Type B pancreatic cell (in vitro differentiated cells): ENCODE measurements around the gene TMEM11. TPM values are rescaled to one million over a fixed set of nuclear protein-coding genes. Genes with fewer than 3 reads are reported as not detected.

ENCODE experiments used
- DNase-seq: peaks from one replicate; pipeline ENCODE4 v3.0.0; 2021; ENCODE audit warnings: mixed read lengths; ENCODE audit not compliant: unreplicated experiment; ENCODE audit errors: extremely low spot score
- H3K27ac Mint-ChIP-seq: 2 replicates; pipeline ENCODE4 v1.8.0; 2021; ENCODE audit warnings: mild to moderate bottlenecking, mixed read lengths
- H3K27me3 Mint-ChIP-seq: 2 replicates; pipeline ENCODE4 v1.8.0; 2021; ENCODE audit warnings: mixed read lengths
- H3K36me3 Mint-ChIP-seq: 2 replicates; pipeline ENCODE4 v1.8.0; 2021; ENCODE audit warnings: mixed read lengths
- H3K4me1 Mint-ChIP-seq: one replicate; pipeline ENCODE4 v1.8.0; 2021; ENCODE audit warnings: mixed read lengths; ENCODE audit not compliant: unreplicated experiment
- H3K4me3 Mint-ChIP-seq: 2 replicates; pipeline ENCODE4 v1.8.0; 2021; ENCODE audit warnings: mild to moderate bottlenecking, mixed read lengths
- H3K9me3 Mint-ChIP-seq: 2 replicates; pipeline ENCODE4 v1.8.0; 2021; ENCODE audit warnings: mixed read lengths
- CTCF ChIP-seq: fragments of 200-600 bp; sonication (generic); conservative IDR thresholded peaks from 2 replicates; pipeline ENCODE4 v1.5.0; 2021; ENCODE audit warnings: antibody characterized with exemption, mild to moderate bottlenecking
- total RNA-seq: library from RNA; stranded (reverse); gene quantifications from 2 replicates; pipeline ENCODE4 v1.2.1, GENCODE V29; 2021; ENCODE audit warnings: low replicate concordance

The TMEM11 gene
- total RNA-seq, 1 donor from 2014 or later, result 28.4 TPM

DNA sequence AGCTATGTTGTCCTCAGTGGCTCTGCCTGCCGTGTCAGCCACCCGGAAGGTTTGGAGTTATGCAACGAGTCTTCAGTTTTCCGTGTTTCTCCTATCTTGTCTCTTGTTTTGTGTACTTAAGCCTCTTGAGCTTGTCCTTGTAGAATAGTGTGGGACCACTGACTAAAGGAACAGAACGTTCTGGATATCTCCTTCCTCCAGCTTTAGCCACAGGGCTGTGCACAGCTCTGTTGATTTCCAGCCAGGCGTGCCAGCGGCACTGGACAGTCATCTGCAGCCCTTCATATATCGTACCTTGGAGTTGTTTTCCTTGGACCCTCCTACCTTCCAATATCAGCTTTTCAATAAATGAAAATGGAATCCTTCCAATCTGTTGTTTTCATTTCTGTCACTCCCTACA lies 39.8 kb downstream of the TMEM11 start:
- no peak overlapping the region for H3K4me3 Mint-ChIP-seq
- no peaks in the 10 kb centered on the region for H3K4me1 Mint-ChIP-seq
- TF ChIP-seq CTCF, result no peak
- no peak overlapping the region for H3K27ac Mint-ChIP-seq
- no peaks in the 10 kb centered on the region for H3K9me3 Mint-ChIP-seq
- H3K36me3 Mint-ChIP-seq, result peaks cover 11% of the 10 kb centered on the region
- H3K27me3 Mint-ChIP-seq, result no peaks in the 10 kb centered on the region
- DNase-seq, result peak; percentile 25

- H3K27ac Mint-ChIP-seq, result no peak overlapping the region
- no peak for TF ChIP-seq CTCF
- no peaks in the 10 kb centered on the region for H3K27me3 Mint-ChIP-seq
- peak; percentile 32 for DNase-seq
- no peaks in the 10 kb centered on the region for H3K4me1 Mint-ChIP-seq
- H3K9me3 Mint-ChIP-seq, result no peaks in the 10 kb centered on the region
- no peak overlapping the region for H3K4me3 Mint-ChIP-seq
- peaks cover 11% of the 10 kb centered on the region for H3K36me3 Mint-ChIP-seq
Measured at GRCh38 chr17:21173543-21173942, 40.4 kb downstream of the TMEM11 start.

- no peak for TF ChIP-seq CTCF
- Mint-ChIP-seq H3K4me3 (no peak overlapping the region), H3K27me3 (no peaks in the 10 kb centered on the region), H3K27ac (no peak overlapping the region), H3K36me3 (peaks cover 11% of the 10 kb centered on the region), H3K9me3 (no peaks in the 10 kb centered on the region), H3K4me1 (no peaks in the 10 kb centered on the region)
- DNase-seq, result peak; percentile 27
Measured at GRCh38 chr17:21172846-21173245, 41.1 kb downstream of the TMEM11 start.

GRCh38 chr17:21171970-21172510 lies 41.9 kb downstream of the TMEM11 start:
- DNase-seq, result peak; percentile 64
- Mint-ChIP-seq H3K9me3 (no peaks in the 10 kb centered on the region), H3K27me3 (no peaks in the 10 kb centered on the region), H3K4me3 (no peak overlapping the region), H3K27ac (no peak overlapping the region), H3K36me3 (peaks cover 11% of the 10 kb centered on the region), H3K4me1 (no peaks in the 10 kb centered on the region)
- no peak for TF ChIP-seq CTCF

DNA sequence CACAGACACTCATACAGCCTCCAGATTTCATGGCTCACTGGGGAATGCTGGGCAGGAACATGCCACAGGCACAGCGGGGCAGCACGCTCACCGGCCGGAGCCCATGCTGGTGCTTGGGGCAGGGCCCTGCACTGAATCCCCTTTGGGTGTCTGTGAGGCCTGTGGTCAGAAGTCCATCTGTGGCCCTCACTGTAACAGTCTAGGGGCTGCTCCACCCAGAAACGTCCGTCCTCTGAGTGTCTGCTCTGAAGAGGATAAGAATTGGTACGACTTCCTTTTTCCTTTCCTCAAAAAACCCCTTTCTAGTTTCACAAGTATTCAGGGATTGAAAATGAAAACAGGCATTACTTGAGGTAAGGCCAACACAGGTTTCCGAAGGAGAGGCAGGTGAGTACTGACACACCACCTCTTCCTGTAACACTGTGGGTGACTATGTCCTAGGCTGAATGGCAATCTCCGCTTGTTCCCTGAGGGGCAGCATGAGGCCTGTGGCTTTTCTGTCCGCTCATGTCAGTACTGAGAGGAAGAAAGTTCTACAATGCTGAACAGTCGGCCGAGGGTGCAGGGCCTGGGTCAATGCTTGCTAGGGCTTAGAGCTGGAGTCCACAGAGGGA lies 42.5 kb downstream of the TMEM11 start:
- DNase-seq, result peak; percentile 42
- Mint-ChIP-seq H3K27me3 (no peaks in the 10 kb centered on the region), H3K36me3 (peaks cover 11% of the 10 kb centered on the region), H3K4me1 (no peaks in the 10 kb centered on the region), H3K27ac (no peak overlapping the region), H3K9me3 (no peaks in the 10 kb centered on the region), H3K4me3 (no peak overlapping the region)
- no peak for TF ChIP-seq CTCF

DNA sequence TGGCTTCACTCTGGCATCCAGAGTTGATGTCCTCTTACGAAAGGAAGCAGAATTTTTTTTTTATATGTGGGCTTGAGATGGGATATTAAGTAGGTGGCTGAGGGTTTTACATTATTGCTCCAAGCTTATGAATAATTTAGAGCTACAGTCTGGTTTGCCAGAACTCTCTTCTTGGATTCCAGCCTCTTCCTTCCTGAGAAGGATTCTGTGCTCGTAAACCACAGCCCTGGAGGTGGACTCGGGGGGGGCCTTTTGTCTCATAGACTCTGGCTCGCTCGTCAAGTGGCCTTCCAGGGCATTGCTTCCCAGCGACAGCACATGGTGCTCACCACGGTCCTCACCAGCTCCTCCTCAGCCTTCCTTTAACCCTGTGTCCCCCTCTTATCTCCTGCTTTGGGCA lies 43.2 kb downstream of the TMEM11 start:
- H3K9me3 Mint-ChIP-seq, result no peaks in the 10 kb centered on the region
- no peak for TF ChIP-seq CTCF
- H3K4me1 Mint-ChIP-seq, result no peaks in the 10 kb centered on the region
- no peak overlapping the region for H3K27ac Mint-ChIP-seq
- peaks cover 11% of the 10 kb centered on the region for H3K36me3 Mint-ChIP-seq
- no peaks in the 10 kb centered on the region for H3K27me3 Mint-ChIP-seq
- H3K4me3 Mint-ChIP-seq, result no peak overlapping the region
- peak; percentile 13 for DNase-seq
